Muscle layer of colon (tissue), 2 donors: ENCODE results near the gene NFATC1.

ENCODE experiments used
- H3K27ac ChIP-seq: one replicate; pipeline ENCODE4 v1.7.0; 2013; ENCODE audit warnings: low read depth, mild to moderate bottlenecking, low read length, moderate library complexity
- H3K27me3 ChIP-seq, 2 donors: one replicate each; pipeline ENCODE4 v1.7.0; 2013; ENCODE audit warnings: low read length in 2 of 2, mild to moderate bottlenecking in 2 of 2; ENCODE audit not compliant: insufficient read depth in 2 of 2, control insufficient read depth in 1 of 2
- H3K36me3 ChIP-seq: one replicate; pipeline ENCODE4 v1.7.0; 2013; ENCODE audit warnings: mild to moderate bottlenecking, low read length; ENCODE audit not compliant: insufficient read depth
- H3K4me1 ChIP-seq: one replicate; pipeline ENCODE4 v1.7.0; 2013; ENCODE audit warnings: mild to moderate bottlenecking, low read length; ENCODE audit not compliant: insufficient read depth
- H3K4me3 ChIP-seq, 2 donors: one replicate each; pipeline ENCODE4 v1.7.0; 2013; ENCODE audit warnings: low read length in 2 of 2, low read depth in 1 of 2, mild to moderate bottlenecking in 1 of 2, moderate library complexity in 1 of 2
- H3K9ac ChIP-seq: one replicate; pipeline ENCODE4 v1.7.0; 2013; ENCODE audit warnings: low read length
- H3K9me3 ChIP-seq: one replicate; pipeline ENCODE4 v1.7.0; 2013; ENCODE audit warnings: mild to moderate bottlenecking, low read length
- donor health status: abdominal sarcoma.
- donor health status: Adenocarcinoma of cecum.

NFATC1 gene

GRCh38 chr18:79442508-79443221 is 46.9 kb downstream of the NFATC1 start:
- Histone ChIP-seq H3K4me3 (no peak overlapping the region), H3K9ac (no peak overlapping the region)

GRCh38 chr18:79445221-79445620 is 49.5 kb downstream of the NFATC1 start:
- no peaks in the 10 kb centered on the region for H3K36me3 ChIP-seq
- H3K9me3 ChIP-seq: no peaks in the 10 kb centered on the region
- H3K9ac ChIP-seq: no peak overlapping the region
- H3K27ac ChIP-seq: no peak overlapping the region
- peaks cover 6% of the 10 kb centered on the region for H3K4me1 ChIP-seq
- H3K27me3 ChIP-seq: no peaks in the 10 kb centered on the region
- no peak overlapping the region for H3K4me3 ChIP-seq

More at GRCh38 chr18:79442508-79443221, 46.9 kb downstream of the NFATC1 start:
- Histone ChIP-seq H3K27ac (no peak overlapping the region), H3K9me3 (no peaks in the 10 kb centered on the region), H3K4me1 (peaks cover 9% of the 10 kb centered on the region), H3K27me3 (no peaks in the 10 kb centered on the region), H3K36me3 (peaks cover 2% of the 10 kb centered on the region)

GRCh38 chr18:79445696-79446561 is 50.2 kb downstream of the NFATC1 start:
- no peak overlapping the region for H3K27ac ChIP-seq
- H3K27me3 ChIP-seq: no peaks in the 10 kb centered on the region
- H3K9me3 ChIP-seq: no peaks in the 10 kb centered on the region

GRCh38 chr18:79446931-79447330 is 51.2 kb downstream of the NFATC1 start:
- no peaks in the 10 kb centered on the region for H3K9me3 ChIP-seq
- no peaks in the 10 kb centered on the region for H3K27me3 ChIP-seq
- no peak overlapping the region for H3K27ac ChIP-seq
- H3K4me3 ChIP-seq: no peak overlapping the region
- peaks cover 6% of the 10 kb centered on the region for H3K4me1 ChIP-seq
- no peak overlapping the region for H3K9ac ChIP-seq
- peaks cover 12% of the 10 kb centered on the region for H3K36me3 ChIP-seq

More at GRCh38 chr18:79445696-79446561, 50.2 kb downstream of the NFATC1 start:
- Histone ChIP-seq H3K4me1 (peaks cover 6% of the 10 kb centered on the region), H3K36me3 (peaks cover 4% of the 10 kb centered on the region), H3K4me3 (no peak overlapping the region), H3K9ac (no peak overlapping the region)

- Histone ChIP-seq H3K9me3 (no peaks in the 10 kb centered on the region), H3K4me3 (no peak overlapping the region), H3K27ac (no peak overlapping the region), H3K9ac (no peak overlapping the region), H3K36me3 (peaks cover 12% of the 10 kb centered on the region), H3K27me3 (no peaks in the 10 kb centered on the region), H3K4me1 (peaks cover 6% of the 10 kb centered on the region)
Measured at GRCh38 chr18:79447703-79448367, 52.1 kb downstream of the NFATC1 start.

- no peak overlapping the region for H3K9ac ChIP-seq
- peaks cover 6% of the 10 kb centered on the region for H3K4me1 ChIP-seq
- H3K27me3 ChIP-seq: no peaks in the 10 kb centered on the region
- H3K36me3 ChIP-seq: peaks cover 12% of the 10 kb centered on the region
- no peak overlapping the region for H3K27ac ChIP-seq
- no peak overlapping the region for H3K4me3 ChIP-seq
- no peaks in the 10 kb centered on the region for H3K9me3 ChIP-seq
Measured at GRCh38 chr18:79448621-79449020, 52.9 kb downstream of the NFATC1 start.

- Histone ChIP-seq H3K9ac (no peak overlapping the region), H3K36me3 (peaks cover 12% of the 10 kb centered on the region), H3K27ac (no peak overlapping the region), H3K4me3 (no peak overlapping the region), H3K4me1 (peaks cover 12% of the 10 kb centered on the region), H3K9me3 (no peaks in the 10 kb centered on the region), H3K27me3 (no peaks in the 10 kb centered on the region)
Measured at GRCh38 chr18:79449551-79450288, 54.0 kb downstream of the NFATC1 start.

GRCh38 chr18:79450289-79451080 is 54.8 kb downstream of the NFATC1 start:
- H3K4me1 ChIP-seq: peaks cover 12% of the 10 kb centered on the region
- no peaks in the 10 kb centered on the region for H3K9me3 ChIP-seq
- no peak overlapping the region for H3K27ac ChIP-seq
- no peak overlapping the region for H3K4me3 ChIP-seq
- H3K9ac ChIP-seq: no peak overlapping the region
- no peaks in the 10 kb centered on the region for H3K27me3 ChIP-seq
- H3K36me3 ChIP-seq: peaks cover 12% of the 10 kb centered on the region

GRCh38 chr18:79451237-79452125 is 55.8 kb downstream of the NFATC1 start:
- Histone ChIP-seq H3K36me3 (peaks cover 12% of the 10 kb centered on the region), H3K9ac (no peak overlapping the region), H3K4me3 (no peak overlapping the region), H3K9me3 (no peaks in the 10 kb centered on the region), H3K27ac (no peak overlapping the region), H3K27me3 (no peaks in the 10 kb centered on the region), H3K4me1 (peaks cover 6% of the 10 kb centered on the region)
